ENCODE measurements around the gene PTPRD.

- TF ChIP-seq CTCF (IDR thresholded peaks at IDR 0.05), result no peak
- no peak for TF ChIP-seq POLR2A (IDR thresholded peaks at IDR 0.05)
Measured at GRCh38 chr9:8494571-8494970, 2118.2 kb downstream of the PTPRD start.
